WERI-Rb-1 (cell line): ENCODE measurements around the gene RAD51B.

Experiments
- DNase-seq: peaks from one replicate; pipeline ENCODE4 v3.0.0-alpha.2; 2020
- H3K27ac ChIP-seq: fragments of 250-450 bp; sonication (Bioruptor Pico); 2 replicates; pipeline ENCODE4 v1.5.1; 2020; ENCODE audit warnings: mild to moderate bottlenecking, moderate library complexity
- H3K27me3 ChIP-seq: fragments of 250-450 bp; sonication (Bioruptor Pico); 2 replicates; pipeline ENCODE4 v1.5.1; 2021; ENCODE audit warnings: mild to moderate bottlenecking, low read depth, moderate library complexity; ENCODE audit not compliant: insufficient read depth, severe bottlenecking
- H3K36me3 ChIP-seq: fragments of 250-450 bp; sonication (Bioruptor Pico); 2 replicates; pipeline ENCODE4 v1.5.1; 2020; ENCODE audit warnings: mild to moderate bottlenecking, moderate library complexity
- H3K4me3 ChIP-seq: 2 replicates; pipeline ENCODE4 v1.5.1; 2011; ENCODE audit warnings: low read depth, mild to moderate bottlenecking, control low read depth, low read length
- H3K9me3 ChIP-seq: fragments of 250-450 bp; sonication (Bioruptor Pico); 2 replicates; pipeline ENCODE4 v1.5.1; 2021; ENCODE audit warnings: mild to moderate bottlenecking, moderate library complexity; ENCODE audit not compliant: severe bottlenecking
- TF ChIP-seq, protein P1 (sequence below): IDR thresholded peaks from 2 replicates; pipeline ENCODE4 v1.5.1; 2011; ENCODE audit warnings: low read depth, mild to moderate bottlenecking, control low read depth, inconsistent platforms, low read length

Gene RAD51B

DNA sequence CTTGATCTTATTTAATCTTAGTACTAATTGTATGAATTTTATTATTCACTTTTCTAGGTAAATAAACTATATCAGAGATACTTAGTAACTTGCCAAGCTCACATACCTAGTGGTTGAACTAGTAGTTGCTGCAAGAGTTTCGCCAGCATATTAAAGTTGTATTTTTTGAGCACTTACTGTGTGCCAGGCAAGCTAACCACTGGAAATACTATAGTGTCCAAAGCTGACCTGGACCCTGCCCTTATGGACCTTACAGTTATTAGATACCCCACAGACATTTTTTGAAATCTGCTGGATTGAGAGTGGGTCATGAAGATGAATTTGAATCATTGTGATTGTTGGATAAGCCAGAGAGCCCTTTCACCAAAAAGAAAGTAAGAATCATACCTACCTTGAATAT is 125.0 kb downstream of the RAD51B start:
- no peak overlapping the region for H3K27ac ChIP-seq
- no peaks in the 10 kb centered on the region for H3K27me3 ChIP-seq
- H3K4me3 ChIP-seq = no peak overlapping the region
- TF ChIP-seq, protein P1, sequence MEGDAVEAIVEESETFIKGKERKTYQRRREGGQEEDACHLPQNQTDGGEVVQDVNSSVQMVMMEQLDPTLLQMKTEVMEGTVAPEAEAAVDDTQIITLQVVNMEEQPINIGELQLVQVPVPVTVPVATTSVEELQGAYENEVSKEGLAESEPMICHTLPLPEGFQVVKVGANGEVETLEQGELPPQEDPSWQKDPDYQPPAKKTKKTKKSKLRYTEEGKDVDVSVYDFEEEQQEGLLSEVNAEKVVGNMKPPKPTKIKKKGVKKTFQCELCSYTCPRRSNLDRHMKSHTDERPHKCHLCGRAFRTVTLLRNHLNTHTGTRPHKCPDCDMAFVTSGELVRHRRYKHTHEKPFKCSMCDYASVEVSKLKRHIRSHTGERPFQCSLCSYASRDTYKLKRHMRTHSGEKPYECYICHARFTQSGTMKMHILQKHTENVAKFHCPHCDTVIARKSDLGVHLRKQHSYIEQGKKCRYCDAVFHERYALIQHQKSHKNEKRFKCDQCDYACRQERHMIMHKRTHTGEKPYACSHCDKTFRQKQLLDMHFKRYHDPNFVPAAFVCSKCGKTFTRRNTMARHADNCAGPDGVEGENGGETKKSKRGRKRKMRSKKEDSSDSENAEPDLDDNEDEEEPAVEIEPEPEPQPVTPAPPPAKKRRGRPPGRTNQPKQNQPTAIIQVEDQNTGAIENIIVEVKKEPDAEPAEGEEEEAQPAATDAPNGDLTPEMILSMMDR = no peak
- H3K36me3 ChIP-seq = no peaks in the 10 kb centered on the region
- no peak for DNase-seq
- no peaks in the 10 kb centered on the region for H3K9me3 ChIP-seq

DNA sequence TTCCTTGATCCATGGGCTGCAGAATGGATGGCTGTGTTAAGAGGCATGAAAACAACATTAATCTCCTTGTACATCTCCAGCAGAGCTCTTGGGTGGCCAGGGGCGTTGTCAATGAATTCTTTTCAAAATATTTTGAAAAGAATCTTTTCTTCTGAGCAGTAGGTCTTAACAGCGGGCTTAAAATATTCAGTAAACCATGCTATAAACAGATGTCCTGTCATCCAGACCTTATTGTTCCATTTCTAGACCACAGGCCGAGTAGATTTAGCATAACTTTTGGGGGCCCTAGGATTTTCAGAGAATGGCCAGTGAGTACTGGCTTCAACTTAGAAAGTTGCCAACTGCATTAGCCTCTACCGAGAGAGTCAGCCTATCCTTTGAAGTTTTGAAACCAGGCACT is 130.2 kb downstream of the RAD51B start:
- Histone ChIP-seq H3K4me3 (no peak overlapping the region), H3K27me3 (no peaks in the 10 kb centered on the region), H3K9me3 (no peaks in the 10 kb centered on the region), H3K27ac (no peak overlapping the region), H3K36me3 (no peaks in the 10 kb centered on the region)
- TF ChIP-seq, protein P1 = no peak
- no peak for DNase-seq

DNA sequence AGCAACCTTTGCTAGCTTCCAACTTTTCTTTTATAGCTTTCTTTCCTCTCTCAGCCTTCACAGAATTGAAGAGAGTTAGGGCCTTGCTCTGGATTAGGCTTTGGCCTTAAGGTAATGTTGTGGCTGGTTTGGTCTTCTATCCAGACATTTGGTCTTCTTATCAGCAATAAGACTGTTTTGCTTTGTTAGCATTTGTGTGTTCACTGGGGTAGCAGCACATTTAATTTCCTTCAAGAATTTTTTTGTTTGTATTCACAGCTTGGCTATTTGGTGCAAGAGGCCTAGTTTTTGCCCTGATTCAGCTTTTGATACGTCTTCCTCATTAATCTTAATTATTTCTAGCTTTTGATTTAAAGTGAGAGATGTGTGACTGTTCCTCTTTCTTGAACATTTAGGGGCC is 130.8 kb downstream of the RAD51B start:
- TF ChIP-seq, protein P1 = no peak
- no peaks in the 10 kb centered on the region for H3K36me3 ChIP-seq
- no peaks in the 10 kb centered on the region for H3K9me3 ChIP-seq
- H3K4me3 ChIP-seq = no peak overlapping the region
- H3K27me3 ChIP-seq = no peaks in the 10 kb centered on the region
- no peak for DNase-seq
- no peak overlapping the region for H3K27ac ChIP-seq

DNA sequence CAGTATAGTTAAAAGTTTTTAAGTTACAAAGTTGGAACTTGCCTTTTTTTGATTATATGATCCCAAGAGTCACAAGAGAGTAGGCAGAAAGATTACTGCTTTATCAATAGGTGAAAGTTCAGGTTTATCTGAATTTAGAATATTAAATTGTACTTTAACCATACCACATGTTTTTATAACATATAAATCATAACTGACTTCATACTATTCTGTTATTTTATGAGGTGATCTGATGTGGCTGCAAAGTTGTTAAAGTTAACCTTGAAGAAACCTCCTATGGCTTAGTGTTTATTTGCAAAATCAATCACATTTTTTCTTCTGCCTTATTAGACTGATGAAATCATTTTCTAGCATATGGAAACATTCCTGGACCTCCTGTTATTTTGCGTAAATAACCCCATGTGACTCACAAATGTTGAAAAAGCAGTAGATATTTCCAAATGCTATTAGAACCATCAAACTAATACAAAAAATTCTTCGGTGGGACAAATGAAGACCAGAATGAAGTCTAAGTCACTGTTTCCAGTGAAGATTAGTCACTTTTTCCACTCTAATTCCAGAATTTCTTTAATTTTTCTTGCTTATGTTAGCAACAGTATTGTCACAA is 132.1 kb downstream of the RAD51B start:
- no peaks in the 10 kb centered on the region for H3K27me3 ChIP-seq
- no peaks in the 10 kb centered on the region for H3K36me3 ChIP-seq
- H3K4me3 ChIP-seq = no peak overlapping the region
- TF ChIP-seq, protein P1 = no peak
- DNase-seq = no peak
- no peak overlapping the region for H3K27ac ChIP-seq
- H3K9me3 ChIP-seq = no peaks in the 10 kb centered on the region

DNA sequence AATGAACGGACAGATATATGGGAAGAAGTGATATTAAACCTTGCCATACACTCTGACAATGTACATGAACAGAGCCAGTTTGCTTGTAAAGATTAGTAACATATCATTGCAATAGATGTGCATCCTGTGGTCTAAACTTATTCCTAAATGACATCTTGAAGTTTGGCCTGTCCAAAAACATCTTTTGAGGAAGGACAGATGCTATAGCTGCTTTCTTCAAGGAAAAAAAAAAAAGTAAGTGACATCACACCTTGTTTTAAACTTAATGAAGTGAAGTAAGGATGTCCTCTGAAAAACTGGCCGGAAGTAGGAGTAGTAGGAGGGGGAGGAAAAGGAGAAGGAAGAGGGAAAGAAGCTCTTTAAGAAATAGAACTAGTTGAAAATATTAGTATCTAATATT is 132.8 kb downstream of the RAD51B start:
- Histone ChIP-seq H3K9me3 (no peaks in the 10 kb centered on the region), H3K27me3 (no peaks in the 10 kb centered on the region), H3K27ac (no peak overlapping the region), H3K36me3 (no peaks in the 10 kb centered on the region), H3K4me3 (no peak overlapping the region)
- TF ChIP-seq, protein P1 = no peak
- no peak for DNase-seq

DNA sequence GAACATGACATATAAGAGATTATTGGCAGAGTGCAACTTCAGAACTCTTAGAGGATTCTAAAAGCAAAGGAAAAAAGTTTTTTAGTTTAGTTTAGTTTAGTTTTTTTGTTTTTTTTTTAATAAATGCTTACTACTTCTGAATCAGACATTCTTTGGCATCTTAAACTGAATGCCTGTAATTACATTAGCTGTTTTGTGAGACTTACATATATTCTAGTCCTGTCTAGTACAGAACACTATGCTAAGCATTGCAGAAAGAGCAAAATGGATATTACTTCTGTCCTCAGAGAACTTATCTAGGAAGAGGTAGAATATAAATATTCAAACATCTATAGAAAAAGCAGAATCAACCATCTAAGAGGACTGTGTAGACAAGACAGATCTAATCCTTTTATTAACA is 133.2 kb downstream of the RAD51B start:
- H3K36me3 ChIP-seq = no peaks in the 10 kb centered on the region
- H3K4me3 ChIP-seq = no peak overlapping the region
- no peaks in the 10 kb centered on the region for H3K9me3 ChIP-seq
- H3K27me3 ChIP-seq = no peaks in the 10 kb centered on the region
- H3K27ac ChIP-seq = no peak overlapping the region
- TF ChIP-seq, protein P1 = no peak
- DNase-seq = no peak
